Stomach (tissue), 9 donors: Measurements from ENCODE around the gene CDCP2. TPM values are rescaled to one million over a fixed set of nuclear protein-coding genes. Genes with fewer than 3 reads are reported as not detected.
"Not testable (repeated sequence)": the region's sequence is repeated elsewhere in the genome, so short reads cannot be mapped to it uniquely, and the experiment has no call there.

Experiments used
- DNase-seq, 2 donors: peaks; one replicate each; pipeline versions ENCODE4 v3.0.0 to v3.0.0-alpha.2; 2013 to 2019
- H3K27ac ChIP-seq, 5 donors: fragments of 200-600 bp in 4 of 5; sonication (generic) in 4 of 5; one replicate each; pipeline ENCODE4 v1.5.1; 2013 to 2019; ENCODE audit warnings: mild to moderate bottlenecking in 1 of 5, moderate library complexity in 1 of 5
- H3K27me3 ChIP-seq, 3 donors: fragments of 200-600 bp; sonication (generic); one replicate each; pipeline ENCODE4 v1.5.1; 2017 to 2019; ENCODE audit warnings: mixed run types in 1 of 3
- H3K36me3 ChIP-seq, 4 donors: fragments of 200-600 bp; sonication (generic); 1 replicate in 3 of 4; 2 replicates in 1 of 4; pipeline ENCODE4 v1.5.1; 2016 to 2019
- H3K4me1 ChIP-seq, 4 donors: fragments of 200-600 bp; sonication (generic); one replicate each; pipeline ENCODE4 v1.5.1; 2016 to 2019
- H3K4me3 ChIP-seq, 4 donors: fragments of 200-600 bp; sonication (generic) in 3 of 4; one replicate each; pipeline ENCODE4 v1.5.1; 2016 to 2019; ENCODE audit warnings: mild to moderate bottlenecking in 1 of 4
- H3K9me3 ChIP-seq, 4 donors: fragments of 200-600 bp; sonication (generic); one replicate each; pipeline ENCODE4 v1.5.1; 2016 to 2019
- EP300 ChIP-seq: sonication (generic); formaldehyde crosslinking; IDR thresholded peaks from one replicate; pipeline ENCODE4 v1.6.1; 2017; ENCODE audit warnings: antibody characterized with exemption
- POLR2A ChIP-seq, 4 donors: fragments of 450-650 bp; IDR thresholded peaks; one replicate each; pipeline ENCODE4 v1.6.1; 2016; ENCODE audit warnings: antibody characterized with exemption in 4 of 4, control low read depth in 2 of 4, mild to moderate bottlenecking in 1 of 4, moderate library complexity in 1 of 4
- POLR2AphosphoS5 ChIP-seq, 3 donors: sonication (generic); formaldehyde crosslinking; IDR thresholded peaks; one replicate each; pipeline ENCODE4 v1.6.1; 2016; ENCODE audit warnings: antibody characterized with exemption in 3 of 3
- WGBS, 5 donors: extraction: QIAGEN DNeasy Blood & Tissue Kit in 3 of 5; methylation state at CpG; one replicate each; pipeline versions ENCODE4 v1.1.5 to v1.1.7; 2013 to 2018; 5-methylcytosine and 5-hydroxymethylcytosine counted together
- intact Hi-C: fragments of 100-400 bp; cut with DNase I; formaldehyde crosslinking; loops from one replicate; pipeline ENCODE4 v1.15.1; 2023; ENCODE audit warnings: low total_unique reads
- polyA plus RNA-seq, 3 donors: library from polyadenylated mRNA; stranded (reverse); fragments of 200-250 nt; gene quantifications; one replicate each; pipeline ENCODE4 v1.2.3, GENCODE V29; 2013
- total RNA-seq, 5 donors: library from RNA; depleted of rRNA; stranded (reverse); fragments of >200 nt; gene quantifications; one replicate each; pipeline versions ENCODE4 v1.1.0 to v1.2.3, GENCODE V29; 2014 to 2016
- TF ChIP-seq, protein P1 (sequence below), 7 experiments: fragments of 450-650 bp in 4 of 7; fragments of 200-600 bp in 3 of 7; sonication (generic) in 3 of 7; IDR thresholded peaks; one replicate each; pipeline ENCODE4 v1.5.1; 2016 to 2019; ENCODE audit warnings: antibody characterized with exemption in 7 of 7, control low read depth in 2 of 7, mild to moderate bottlenecking in 1 of 7
- donor health status: healthy with polysubstance abuse.
- donor health status: Bipolar disorder and iron deficiency.
- donor health status: healthy.

CDCP2 gene
- total and polyA plus RNA-seq, 8 donors: 0.18 to 0.58 TPM; not detected in 6

DNA sequence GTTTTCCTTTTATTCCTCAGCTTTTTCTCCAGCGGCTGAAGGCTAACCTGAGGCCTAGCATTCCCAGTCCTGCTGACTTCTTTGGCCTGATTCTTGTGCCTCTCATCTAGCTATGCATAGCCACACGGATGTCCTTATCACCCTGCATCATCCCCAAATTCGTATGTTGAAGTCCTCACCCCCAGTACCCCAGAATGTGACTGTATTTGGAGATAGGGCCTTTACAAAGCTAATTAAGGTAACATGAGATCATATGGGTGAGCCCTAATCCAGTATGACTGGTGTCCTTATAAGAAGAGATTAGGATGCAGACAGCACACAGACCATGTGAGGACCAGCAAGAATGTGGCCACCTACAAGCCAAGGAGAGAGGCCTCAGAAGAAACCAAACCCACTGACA is 44.6 kb downstream of the CDCP2 start:
- H3K27ac ChIP-seq: no peak overlapping the region
- intact Hi-C loops: no loop called here
- WGBS, 5 donors: 87 to 96% (median 91%) methylated on average over 3 of the region's 3 CpGs
- H3K9me3 ChIP-seq: no peaks in the 10 kb centered on the region
- no peak for TF ChIP-seq EP300
- no peak for DNase-seq
- H3K36me3 ChIP-seq: peaks cover 0 to 2% (median 0%) of the 10 kb centered on the region in 4 donors
- H3K4me1 ChIP-seq: peaks cover 0 to 12% (median 7%) of the 10 kb centered on the region in 4 donors
- no peaks in the 10 kb centered on the region for H3K27me3 ChIP-seq
- H3K4me3 ChIP-seq: no peak overlapping the region

DNA sequence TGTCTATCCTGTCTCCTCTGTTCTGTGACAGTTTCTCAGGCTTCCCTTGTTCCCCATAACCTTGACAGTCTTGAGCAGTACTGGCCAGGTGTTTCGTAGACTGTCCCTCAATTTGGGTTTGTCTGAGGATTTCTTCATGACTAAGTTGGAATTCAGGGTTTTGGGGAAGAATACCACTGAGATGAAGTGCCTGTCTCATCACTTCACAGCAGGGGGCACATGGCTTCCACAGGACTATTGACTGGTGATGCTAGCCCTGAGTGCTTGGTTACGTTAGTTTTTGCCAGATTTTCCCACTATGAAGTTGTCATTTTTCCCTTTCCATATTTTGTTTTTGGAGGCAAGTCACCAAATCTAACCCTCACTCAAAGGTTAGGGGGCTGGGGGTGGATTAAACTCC is 45.7 kb downstream of the CDCP2 start:
- H3K4me1 ChIP-seq: peaks cover 0 to 12% (median 4%) of the 10 kb centered on the region in 4 donors
- no peak overlapping the region for H3K4me3 ChIP-seq
- TF ChIP-seq, protein P1, sequence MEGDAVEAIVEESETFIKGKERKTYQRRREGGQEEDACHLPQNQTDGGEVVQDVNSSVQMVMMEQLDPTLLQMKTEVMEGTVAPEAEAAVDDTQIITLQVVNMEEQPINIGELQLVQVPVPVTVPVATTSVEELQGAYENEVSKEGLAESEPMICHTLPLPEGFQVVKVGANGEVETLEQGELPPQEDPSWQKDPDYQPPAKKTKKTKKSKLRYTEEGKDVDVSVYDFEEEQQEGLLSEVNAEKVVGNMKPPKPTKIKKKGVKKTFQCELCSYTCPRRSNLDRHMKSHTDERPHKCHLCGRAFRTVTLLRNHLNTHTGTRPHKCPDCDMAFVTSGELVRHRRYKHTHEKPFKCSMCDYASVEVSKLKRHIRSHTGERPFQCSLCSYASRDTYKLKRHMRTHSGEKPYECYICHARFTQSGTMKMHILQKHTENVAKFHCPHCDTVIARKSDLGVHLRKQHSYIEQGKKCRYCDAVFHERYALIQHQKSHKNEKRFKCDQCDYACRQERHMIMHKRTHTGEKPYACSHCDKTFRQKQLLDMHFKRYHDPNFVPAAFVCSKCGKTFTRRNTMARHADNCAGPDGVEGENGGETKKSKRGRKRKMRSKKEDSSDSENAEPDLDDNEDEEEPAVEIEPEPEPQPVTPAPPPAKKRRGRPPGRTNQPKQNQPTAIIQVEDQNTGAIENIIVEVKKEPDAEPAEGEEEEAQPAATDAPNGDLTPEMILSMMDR (IDR thresholded peaks at IDR 0.05): no peak
- TF ChIP-seq POLR2AphosphoS5 (IDR thresholded peaks at IDR 0.05): no peak
- no peak for TF ChIP-seq POLR2A (IDR thresholded peaks at IDR 0.05)
- TF ChIP-seq EP300: no peak
- intact Hi-C loops: no loop called here
- no peak overlapping the region for H3K27ac ChIP-seq
- H3K9me3 ChIP-seq: no peaks in the 10 kb centered on the region
- H3K36me3 ChIP-seq: peaks cover 0 to 11% (median 2%) of the 10 kb centered on the region in 4 donors
- WGBS, 5 donors: 71 to 88% (median 83%) methylated on average over 2 of the region's 2 CpGs
- no peak for DNase-seq
- no peaks in the 10 kb centered on the region for H3K27me3 ChIP-seq

DNA sequence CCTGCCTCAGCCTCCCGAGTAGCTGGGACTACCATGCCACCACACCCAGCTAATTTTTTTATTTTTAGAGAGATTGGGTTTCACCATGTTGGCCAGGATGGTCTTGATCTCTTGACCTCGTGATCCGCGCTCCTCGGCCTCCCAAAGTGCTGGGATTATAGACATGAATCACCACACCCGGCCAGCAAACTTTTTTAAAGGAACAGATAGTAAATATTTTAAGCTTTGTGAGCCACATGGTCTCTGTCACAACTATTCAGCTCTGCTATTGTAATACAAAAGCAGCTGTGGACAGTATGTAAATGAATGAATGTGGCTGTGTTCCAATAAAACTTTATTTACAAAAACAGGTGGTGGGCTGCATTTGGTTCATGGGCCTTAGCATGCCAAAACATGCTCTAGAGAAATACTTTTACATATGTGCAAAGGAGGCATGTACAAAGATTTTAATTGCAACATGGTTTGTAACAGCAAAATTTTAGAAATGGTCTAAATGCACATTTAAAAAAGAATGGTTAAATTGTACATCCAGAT is 47.0 kb downstream of the CDCP2 start:
- H3K27ac ChIP-seq: no peak overlapping the region
- H3K9me3 ChIP-seq: no peaks in the 10 kb centered on the region
- TF ChIP-seq EP300: no peak
- no peak for TF ChIP-seq POLR2A (IDR thresholded peaks at IDR 0.05)
- TF ChIP-seq POLR2AphosphoS5 (IDR thresholded peaks at IDR 0.05): no peak
- TF ChIP-seq, protein P1 (IDR thresholded peaks at IDR 0.05): no peak
- no peak overlapping the region for H3K4me3 ChIP-seq
- H3K27me3 ChIP-seq: no peaks in the 10 kb centered on the region
- DNase-seq: no peak
- H3K4me1 ChIP-seq: peaks cover 0 to 13% (median 4%) of the 10 kb centered on the region in 4 donors
- H3K36me3 ChIP-seq: peaks cover 0 to 18% (median 5%) of the 10 kb centered on the region in 4 donors
- 73 to 84% (median 80%) methylated on average over 6 of the region's 6 CpGs for WGBS, 5 donors
- intact Hi-C loops: no loop called here

DNA sequence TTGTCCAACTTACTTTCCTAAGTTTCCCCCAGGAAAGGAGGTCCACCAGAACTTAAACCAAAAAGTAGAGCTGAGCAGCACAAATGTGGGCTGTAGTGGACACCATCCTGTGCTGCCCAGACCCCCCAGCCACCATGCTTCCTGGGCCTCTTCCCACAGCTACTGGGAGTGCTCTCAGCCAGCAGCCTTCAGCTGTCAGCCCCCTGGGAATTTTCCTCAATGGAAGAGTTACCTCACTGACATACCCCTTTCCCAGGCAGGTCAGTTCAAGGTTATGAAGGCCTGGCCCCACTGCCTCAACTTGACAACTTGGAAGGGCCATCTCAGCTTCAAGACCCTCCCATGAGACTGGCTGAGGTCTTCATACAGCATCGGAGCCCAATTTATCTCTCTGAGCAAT is 47.7 kb downstream of the CDCP2 start:
- H3K27me3 ChIP-seq: no peaks in the 10 kb centered on the region
- intact Hi-C loops: no loop called here
- 57 to 100% (median 79%) methylated on average over 1 of the region's 1 CpG for WGBS, 5 donors

DNA sequence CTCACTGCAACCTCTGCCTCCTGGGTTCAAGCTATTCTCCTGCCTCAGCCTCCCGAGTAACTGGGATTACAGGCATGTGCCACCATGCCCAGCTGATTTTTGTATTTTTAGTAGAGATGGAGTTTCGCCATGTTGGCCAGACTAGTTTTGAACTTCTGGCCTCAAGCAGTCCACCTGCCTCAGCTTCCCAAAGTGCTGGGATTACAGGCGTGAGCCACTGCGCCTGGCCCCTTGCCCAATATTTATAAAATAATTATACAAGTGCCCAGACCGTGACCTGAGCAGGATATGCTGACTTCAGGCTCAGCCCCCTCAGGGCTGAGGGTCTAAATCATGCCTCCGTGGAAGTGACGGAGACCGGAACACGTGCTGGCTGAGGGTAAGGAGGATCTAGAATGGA is 48.2 kb downstream of the CDCP2 start:
- H3K27me3 ChIP-seq, H3K27ac ChIP-seq, H3K9me3 ChIP-seq, intact Hi-C loops, H3K4me3 ChIP-seq, DNase-seq: not testable (repeated sequence)
- peaks cover 0 to 24% (median 5%) of the 10 kb centered on the region in 4 donors for H3K36me3 ChIP-seq
- peaks cover 0 to 19% (median 8%) of the 10 kb centered on the region in 4 donors for H3K4me1 ChIP-seq
- WGBS, 5 donors: 91 to 96% (median 94%) methylated on average over 9 of the region's 9 CpGs

More for the DNA sequence above, 47.7 kb downstream of the CDCP2 start:
- H3K4me3 ChIP-seq: no peak overlapping the region
- H3K36me3 ChIP-seq: peaks cover 0 to 19% (median 5%) of the 10 kb centered on the region in 4 donors
- no peaks in the 10 kb centered on the region for H3K9me3 ChIP-seq
- TF ChIP-seq POLR2AphosphoS5 (IDR thresholded peaks at IDR 0.05) (no peak), EP300 (no peak), POLR2A (IDR thresholded peaks at IDR 0.05) (no peak)
- TF ChIP-seq, protein P1 (IDR thresholded peaks at IDR 0.05): no peak
- DNase-seq: no peak
- no peak overlapping the region for H3K27ac ChIP-seq
- peaks cover 0 to 20% (median 7%) of the 10 kb centered on the region in 4 donors for H3K4me1 ChIP-seq
